Tongue (tissue), 3 donors: Measurements from ENCODE around the gene MAPT. TPM values are rescaled to one million over a fixed set of nuclear protein-coding genes. Genes with fewer than 3 reads are reported as not detected.

Experiments
- DNase-seq: peaks from one replicate; pipeline ENCODE4 v3.0.0-alpha.2; 2015
- small RNA-seq: library from RNA; depleted of rRNA; stranded (forward); fragments of <200 nt; gene quantifications from one replicate; pipeline ENCODE3, GENCODE V24; 2014; ENCODE audit warnings: low replicate concordance
- total RNA-seq: library from RNA; depleted of rRNA; stranded (reverse); fragments of >200 nt; gene quantifications from one replicate; pipeline ENCODE4 v1.2.3, GENCODE V29; 2014

Gene MAPT
- total RNA-seq, 1 donor from 2014 or later: 14.1 TPM

- no peak for DNase-seq
These were observed 165.1 kb downstream of the MAPT start for GRCh38 chr17:46059486-46059885.

GRCh38 chr17:46060461-46060860, 166.1 kb downstream of the MAPT start:
- DNase-seq: no peak

GRCh38 chr17:46061435-46061834, 167.1 kb downstream of the MAPT start:
- DNase-seq: no peak

GRCh38 chr17:46063241-46063640, 168.9 kb downstream of the MAPT start:
- DNase-seq: peak; percentile 27

GRCh38 chr17:46064460-46064859, 170.1 kb downstream of the MAPT start:
- DNase-seq: no peak

GRCh38 chr17:46071796-46072195, 177.4 kb downstream of the MAPT start:
- peak; percentile 26 for DNase-seq

- no peak for DNase-seq
These were observed 178.6 kb downstream of the MAPT start for GRCh38 chr17:46072998-46073397.

GRCh38 chr17:46074540-46074939, 180.2 kb downstream of the MAPT start:
- DNase-seq: no peak

Small RNA genes lying within 50 kb of the gene (small RNA-seq; reads per million reads assigned to genes)
- gene RF00017: not detected

Other genes with a start within 250 kb of the MAPT start
- 0.41 TPM for gene CRHR1, start 110.2 kb upstream of the MAPT start, total RNA-seq
- not detected for gene SPPL2C, start 49.7 kb upstream of the MAPT start, total RNA-seq
- gene STH, start 104.7 kb downstream of the MAPT start, total RNA-seq: 1.7 TPM